Body of pancreas (tissue), 4 donors: ENCODE measurements around the gene PYGO1.
A peak's percentile ranks its signal among the peaks of the same experiment; 100 is the strongest.

Experiments
- CTCF ChIP-seq, 7 experiments: fragments of 450-650 bp in 4 of 7; fragments of 200-600 bp in 3 of 7; sonication (generic) in 3 of 7; IDR thresholded peaks; one replicate each; pipeline ENCODE4 v1.5.1; 2016 to 2019; ENCODE audit warnings: antibody characterized with exemption in 7 of 7
- POLR2A ChIP-seq, 3 donors: fragments of 450-650 bp; IDR thresholded peaks; one replicate each; pipeline ENCODE4 v1.6.1; 2016; ENCODE audit warnings: antibody characterized with exemption in 3 of 3, mild to moderate bottlenecking in 2 of 3

GRCh38 chr15:55526559-55527036 is 61.5 kb downstream of the PYGO1 start:
- TF ChIP-seq CTCF (IDR thresholded peaks at IDR 0.05) (peak; percentile 17 to 56 (median 46)), POLR2A (IDR thresholded peaks at IDR 0.05) (no peak)
